Measurements from ENCODE around the gene RND1. TPM values are rescaled to one million over a fixed set of nuclear protein-coding genes. Genes with fewer than 3 reads are reported as not detected.
A peak's percentile ranks its signal among the peaks of the same experiment; 100 is the strongest.
"Not testable (repeated sequence)": the region's sequence is repeated elsewhere in the genome, so short reads cannot be mapped to it uniquely, and the experiment has no call there.

RND1 gene
- polyA plus RNA-seq (ENCODE audit: insufficient read length in 10 of 10), result 1 to 10 TPM in 1 of 10 donors, under 1 TPM in 9; 0.16 to 3.6 (median 0.44) TPM
- long read RNA-seq, donor 1, result 0 reads
- long read RNA-seq, donor 2, result 0 reads
- long read RNA-seq, donor 3, partial matches to known transcripts, result 0 of 2 reads
- long read RNA-seq, donor 3, other reads (novel, unspliced or antisense), result 0 of 2 reads
- long read RNA-seq, donor 4, result 0 reads
- long read RNA-seq, donor 5, partial matches to known transcripts, result 0 of 3 reads
- long read RNA-seq, donor 5, other reads (novel, unspliced or antisense), result 0 of 3 reads
- long read RNA-seq, donor 6, partial matches to known transcripts, result 0 of 1 reads
- long read RNA-seq, donor 6, other reads (novel, unspliced or antisense), result 0 of 1 reads
- long read RNA-seq, donor 7, partial matches to known transcripts, result 0 of 1 reads
- long read RNA-seq, donor 7, other reads (novel, unspliced or antisense), result 0 of 1 reads
- long read RNA-seq, donor 8, result 0 reads
- long read RNA-seq, donor 9, partial matches to known transcripts, result 0 of 1 reads
- long read RNA-seq, donor 9, other reads (novel, unspliced or antisense), result 0 of 1 reads

- peak; percentile 89 to 97 (median 91) for DNase-seq
These were observed at the start of gene RND1 for GRCh38 chr12:48865281-48866051. Gene RND1 (minus strand): TSS chr12:48865870. CDS start chr12:48865767, 103 bp downstream.

- DNase-seq, result no peak
These were observed 44.5 kb upstream of the RND1 start for GRCh38 chr12:48910196-48910595.

- not testable (repeated sequence) for DNase-seq
These were observed 44.0 kb upstream of the RND1 start for GRCh38 chr12:48909698-48910097.

- DNase-seq, result no peak
These were observed 41.6 kb upstream of the RND1 start for GRCh38 chr12:48907245-48907644.

GRCh38 chr12:48903982-48904411, 38.3 kb upstream of the RND1 start:
- DNase-seq, result peak; percentile 79 to 91 (median 82)

GRCh38 chr12:48903363-48903981, 37.8 kb upstream of the RND1 start:
- DNase-seq, result no peak

GRCh38 chr12:48901278-48901677, 35.6 kb upstream of the RND1 start:
- DNase-seq, result no peak

- no peak for DNase-seq
These were observed 34.0 kb upstream of the RND1 start for GRCh38 chr12:48899651-48900050.

GRCh38 chr12:48894271-48894670, 28.6 kb upstream of the RND1 start:
- DNase-seq, result no peak

GRCh38 chr12:48890657-48891418, 25.2 kb upstream of the RND1 start:
- DNase-seq, result peak; percentile 62 to 91 (median 85)

GRCh38 chr12:48889679-48890078, 24.0 kb upstream of the RND1 start:
- DNase-seq, result no peak

- no peak for DNase-seq
These were observed 17.9 kb upstream of the RND1 start for GRCh38 chr12:48883305-48884161.

GRCh38 chr12:48882972-48883304, 17.3 kb upstream of the RND1 start:
- no peak for DNase-seq

- peak in 2 of 3 donors; percentile 29 to 55 for DNase-seq
These were observed 16.6 kb upstream of the RND1 start for GRCh38 chr12:48882315-48882687.

- DNase-seq, result no peak
These were observed 16.1 kb upstream of the RND1 start for GRCh38 chr12:48881686-48882314.

- no peak for DNase-seq
These were observed 15.0 kb upstream of the RND1 start for GRCh38 chr12:48880647-48881046.

- no peak for DNase-seq
These were observed 12.9 kb upstream of the RND1 start for GRCh38 chr12:48878548-48878947.

- peak in 1 of 3 donors; percentile 32 for DNase-seq
These were observed 10.4 kb upstream of the RND1 start for GRCh38 chr12:48875944-48876515.

- not testable (repeated sequence) for DNase-seq
These were observed 7.9 kb upstream of the RND1 start for GRCh38 chr12:48873534-48873933.

GRCh38 chr12:48873096-48873495, 7.4 kb upstream of the RND1 start:
- no peak for DNase-seq

Measured in muscle of back (tissue), 13 donors.